Measurements from ENCODE around the gene GABRB3.

The GABRB3 gene

GRCh38 chr15:26624128-26624527 is 148.7 kb downstream of the GABRB3 start:
- DNase-seq: no peak

- no peak for DNase-seq
These were observed 149.8 kb downstream of the GABRB3 start for GRCh38 chr15:26623071-26623470.

GRCh38 chr15:26621816-26622215 is 151.1 kb downstream of the GABRB3 start:
- no peak for DNase-seq

- DNase-seq: no peak
These were observed 152.1 kb downstream of the GABRB3 start for GRCh38 chr15:26620528-26621458.

- DNase-seq: no peak
These were observed 157.0 kb downstream of the GABRB3 start for GRCh38 chr15:26615927-26616302.

GRCh38 chr15:26615188-26615926 is 157.5 kb downstream of the GABRB3 start:
- no peak for DNase-seq

- DNase-seq: no peak
These were observed 158.1 kb downstream of the GABRB3 start for GRCh38 chr15:26614734-26615133.

GRCh38 chr15:26598704-26599103 is 174.2 kb downstream of the GABRB3 start:
- DNase-seq: no peak

GRCh38 chr15:26595611-26596010 is 177.3 kb downstream of the GABRB3 start:
- DNase-seq: no peak

GRCh38 chr15:26590676-26591075 is 182.2 kb downstream of the GABRB3 start:
- no peak for DNase-seq

GRCh38 chr15:26582840-26583239 is 190.0 kb downstream of the GABRB3 start:
- DNase-seq: no peak

GRCh38 chr15:26580943-26581342 is 191.9 kb downstream of the GABRB3 start:
- DNase-seq: no peak

- no peak for DNase-seq
These were observed 200.1 kb downstream of the GABRB3 start for GRCh38 chr15:26572602-26573350.

GRCh38 chr15:26571346-26571745 is 201.5 kb downstream of the GABRB3 start:
- no peak for DNase-seq

GRCh38 chr15:26565542-26565941 is 207.3 kb downstream of the GABRB3 start:
- DNase-seq: no peak

GRCh38 chr15:26564361-26564760 is 208.5 kb downstream of the GABRB3 start:
- DNase-seq: no peak

GRCh38 chr15:26562336-26562735 is 210.5 kb downstream of the GABRB3 start:
- DNase-seq: no peak

GRCh38 chr15:26561896-26562295 is 211.0 kb downstream of the GABRB3 start:
- no peak for DNase-seq

- DNase-seq: no peak
These were observed 211.7 kb downstream of the GABRB3 start for GRCh38 chr15:26561130-26561529.

GRCh38 chr15:26555898-26556297 is 217.0 kb downstream of the GABRB3 start:
- DNase-seq: no peak

- no peak for DNase-seq
These were observed 221.4 kb downstream of the GABRB3 start for GRCh38 chr15:26551473-26551872.

GRCh38 chr15:26550880-26551279 is 222.0 kb downstream of the GABRB3 start:
- DNase-seq: no peak

GRCh38 chr15:26537663-26538062 is 235.2 kb downstream of the GABRB3 start:
- no peak for DNase-seq
